HUES6 (cell line): ENCODE data around the gene SGMS2.

ENCODE experiments used
- H3K27ac ChIP-seq: 2 replicates; pipeline ENCODE4 v1.7.0; 2013; ENCODE audit warnings: low read depth, mild to moderate bottlenecking, low read length, inconsistent platforms
- H3K27me3 ChIP-seq: 2 replicates; pipeline ENCODE4 v1.6.1; 2013; ENCODE audit warnings: low read length; ENCODE audit not compliant: control insufficient read depth, insufficient read depth
- H3K36me3 ChIP-seq: 2 replicates; pipeline ENCODE4 v1.6.1; 2013; ENCODE audit warnings: low read length; ENCODE audit not compliant: control insufficient read depth, insufficient read depth
- H3K4me1 ChIP-seq: 2 replicates; pipeline ENCODE4 v1.6.1; 2013; ENCODE audit warnings: low read length; ENCODE audit not compliant: control insufficient read depth, insufficient read depth
- H3K4me3 ChIP-seq: 2 replicates; pipeline ENCODE4 v1.5.1; 2013; ENCODE audit warnings: low read depth, low read length
- H3K9ac ChIP-seq: one replicate; pipeline ENCODE4 v1.6.1; 2013; ENCODE audit warnings: mild to moderate bottlenecking, low read length
- H3K9me3 ChIP-seq: 2 replicates; pipeline ENCODE4 v1.6.1; 2013; ENCODE audit warnings: low read depth, low read length; ENCODE audit not compliant: control insufficient read depth, insufficient read depth

SGMS2 gene

DNA sequence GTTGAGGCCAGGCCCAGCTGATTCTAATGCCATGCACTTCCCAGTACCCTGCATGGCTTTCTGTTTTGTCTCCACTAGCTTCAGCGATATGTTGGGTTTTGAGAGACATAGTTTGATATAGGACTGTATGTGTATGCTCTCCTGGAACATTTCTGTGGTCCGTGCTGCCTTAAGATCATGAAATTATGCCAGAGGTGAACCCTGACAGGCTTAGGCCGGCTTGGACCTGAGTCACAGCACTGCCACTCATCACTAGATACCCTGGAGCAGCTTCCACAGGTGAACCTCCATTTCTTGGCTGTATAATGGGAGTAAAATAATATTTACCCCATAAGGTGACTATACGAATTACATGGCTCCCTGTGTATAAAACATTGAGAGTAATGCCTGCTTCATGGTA is 6.4 kb downstream of the SGMS2 start:
- H3K27ac ChIP-seq = no peak overlapping the region
- H3K4me3 ChIP-seq = no peak overlapping the region
- peaks cover 6% of the 10 kb centered on the region; the same call in 1 of the 2 replicates for H3K4me1 ChIP-seq
- no peaks in the 10 kb centered on the region for H3K36me3 ChIP-seq
- H3K9me3 ChIP-seq = no peaks in the 10 kb centered on the region
- H3K9ac ChIP-seq = no peak overlapping the region
- H3K27me3 ChIP-seq = peaks cover 33% of the 10 kb centered on the region

DNA sequence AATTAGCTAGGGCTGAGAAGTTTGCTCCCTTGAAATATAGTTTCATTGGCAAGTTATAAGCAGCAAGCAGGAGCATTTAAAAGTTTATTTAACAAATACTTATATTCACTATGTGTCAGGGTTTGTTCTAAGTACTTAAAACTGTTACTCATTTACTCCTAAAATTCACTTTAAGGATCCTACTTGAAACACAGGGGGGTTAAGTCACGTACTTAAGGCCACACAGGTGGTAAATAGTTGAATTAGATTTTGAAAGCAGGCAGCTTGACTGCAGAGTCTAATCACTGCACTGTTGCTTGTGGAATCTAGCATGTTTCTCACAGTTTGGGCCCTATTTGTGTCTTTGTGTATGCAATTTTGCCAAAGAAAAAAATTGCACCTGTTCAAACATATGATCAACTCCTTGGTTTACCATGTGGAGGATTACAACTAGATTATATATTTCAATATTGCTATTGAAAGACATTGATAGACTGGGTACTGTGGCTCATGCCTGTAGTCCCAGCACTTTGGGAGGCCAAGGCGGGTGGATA is 7.6 kb downstream of the SGMS2 start:
- Histone ChIP-seq H3K4me1 (peaks cover 6% of the 10 kb centered on the region; the same call in 1 of the 2 replicates), H3K27ac (no peak overlapping the region), H3K36me3 (no peaks in the 10 kb centered on the region), H3K27me3 (peaks cover 21% of the 10 kb centered on the region), H3K4me3 (no peak overlapping the region), H3K9me3 (no peaks in the 10 kb centered on the region), H3K9ac (no peak overlapping the region)

DNA sequence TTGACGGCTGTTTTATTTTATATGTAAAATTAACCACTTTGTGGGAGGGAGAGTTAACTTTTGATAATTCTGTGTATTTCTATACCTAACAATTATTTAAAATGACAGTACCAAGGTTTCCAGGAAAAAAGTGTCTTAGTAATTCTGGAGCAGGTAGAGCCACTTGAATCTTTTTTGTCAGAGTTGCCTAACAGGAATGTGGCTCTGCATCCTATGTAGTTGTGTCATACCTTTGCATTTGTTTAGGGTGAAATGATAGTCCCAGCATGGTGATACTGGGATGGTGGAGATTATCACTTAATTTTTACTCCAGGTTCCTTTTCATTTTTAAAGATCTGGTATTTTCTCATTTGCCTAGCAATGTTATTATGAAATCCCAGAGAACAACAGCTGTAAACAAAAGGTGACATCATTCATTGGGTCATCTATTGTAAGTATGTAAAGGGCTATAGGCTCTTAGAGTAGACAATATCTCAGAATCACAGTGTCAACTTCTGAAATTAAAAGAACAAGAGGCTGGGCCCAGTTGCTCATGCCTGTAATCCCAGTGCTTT is 9.6 kb downstream of the SGMS2 start:
- Histone ChIP-seq H3K4me3 (no peak overlapping the region), H3K27ac (no peak overlapping the region), H3K9me3 (no peaks in the 10 kb centered on the region), H3K36me3 (no peaks in the 10 kb centered on the region), H3K27me3 (peaks cover 4% of the 10 kb centered on the region; the same call in 1 of the 2 replicates), H3K4me1 (peaks cover 6% of the 10 kb centered on the region; the same call in 1 of the 2 replicates), H3K9ac (no peak overlapping the region)

DNA sequence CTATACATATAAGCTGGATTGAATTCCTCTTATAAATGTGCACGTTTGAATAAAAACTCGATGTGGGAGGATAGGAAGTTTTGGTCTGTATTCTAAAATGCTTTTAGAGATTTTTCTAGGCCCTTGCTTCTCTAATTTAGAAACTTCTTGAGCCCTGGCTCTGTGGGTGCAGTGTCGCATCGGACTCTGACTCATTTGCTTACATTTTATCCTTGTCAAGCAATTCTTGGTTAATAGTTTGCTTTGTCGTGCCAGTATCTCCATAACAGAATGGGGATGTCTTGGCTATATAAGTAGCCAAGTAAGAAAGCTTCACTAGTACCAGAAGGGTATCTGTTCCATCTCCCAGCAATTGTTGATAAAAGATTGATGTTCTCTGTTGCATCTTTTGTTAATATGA is 10.7 kb downstream of the SGMS2 start:
- Histone ChIP-seq H3K36me3 (no peaks in the 10 kb centered on the region), H3K4me3 (no peak overlapping the region), H3K9ac (no peak overlapping the region), H3K4me1 (peaks cover 6% of the 10 kb centered on the region; the same call in 1 of the 2 replicates), H3K27ac (no peak overlapping the region), H3K27me3 (peaks cover 4% of the 10 kb centered on the region; the same call in 1 of the 2 replicates), H3K9me3 (no peaks in the 10 kb centered on the region)

DNA sequence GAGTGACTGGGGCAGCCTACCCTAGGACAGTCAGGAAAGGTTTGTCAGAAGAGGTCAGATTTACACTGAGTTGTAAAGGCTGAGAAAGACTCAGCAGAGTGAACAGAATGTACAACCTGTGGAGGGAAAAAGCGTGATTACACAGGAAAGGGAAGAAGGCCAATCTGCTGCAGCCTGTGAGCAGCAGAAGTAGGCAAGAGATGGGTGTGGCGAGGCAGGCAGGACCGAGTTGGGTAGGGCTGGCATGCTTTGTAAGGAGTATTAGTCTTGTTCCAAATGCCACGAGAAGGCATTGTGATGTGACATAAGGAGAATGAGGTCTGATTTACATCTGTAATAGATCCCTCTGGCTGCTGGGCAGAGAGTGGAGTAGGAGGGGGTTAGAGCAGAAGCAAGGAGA is 12.6 kb downstream of the SGMS2 start:
- H3K36me3 ChIP-seq = no peaks in the 10 kb centered on the region
- no peaks in the 10 kb centered on the region for H3K27me3 ChIP-seq
- H3K9me3 ChIP-seq = no peaks in the 10 kb centered on the region
- H3K9ac ChIP-seq = no peak overlapping the region
- no peak overlapping the region for H3K27ac ChIP-seq
- peaks cover 6% of the 10 kb centered on the region; the same call in 1 of the 2 replicates for H3K4me1 ChIP-seq
- H3K4me3 ChIP-seq = no peak overlapping the region

DNA sequence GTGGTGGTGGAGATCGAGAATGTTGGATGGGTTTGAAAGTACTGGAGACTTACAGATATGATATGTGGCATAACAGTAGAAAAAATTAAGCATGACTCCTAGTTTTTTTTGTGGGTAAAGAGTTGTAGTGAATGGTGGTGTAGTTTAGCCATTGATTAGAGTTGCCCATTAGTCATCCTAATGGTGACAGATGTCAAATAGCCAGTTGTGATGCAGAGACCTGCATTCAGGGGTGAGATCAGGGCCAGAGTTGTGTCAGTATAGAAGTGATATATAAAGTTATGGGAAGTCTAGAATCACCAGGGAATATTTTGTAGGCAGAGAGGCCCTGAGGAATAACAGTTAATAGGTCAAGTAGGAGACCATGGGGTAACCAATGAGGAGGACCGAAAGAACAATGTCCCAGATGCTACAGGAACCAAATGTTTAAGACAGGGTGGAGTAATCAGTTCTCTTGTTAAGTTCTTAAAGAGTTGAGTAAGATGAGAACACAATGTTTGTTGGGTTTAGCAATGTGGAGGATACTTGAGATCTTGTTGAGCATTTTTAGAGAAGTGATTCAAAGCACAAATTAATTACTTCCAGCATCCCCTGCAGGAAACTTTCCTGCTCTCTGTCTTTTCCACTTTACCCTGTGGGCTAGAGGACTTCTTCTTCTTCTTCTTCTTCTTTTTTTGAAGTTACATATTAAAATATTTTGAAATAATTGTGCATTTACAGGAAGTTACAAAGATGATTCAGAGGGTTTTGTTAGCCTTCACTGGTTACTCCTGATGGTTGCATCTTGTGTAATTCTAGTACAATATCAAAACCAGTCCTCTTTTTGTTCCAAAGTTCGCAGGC is 13.3 kb downstream of the SGMS2 start:
- H3K27ac ChIP-seq = no peak overlapping the region
- no peaks in the 10 kb centered on the region for H3K9me3 ChIP-seq
- H3K9ac ChIP-seq = no peak overlapping the region
- no peaks in the 10 kb centered on the region for H3K27me3 ChIP-seq
- H3K4me1 ChIP-seq = peaks cover 2% of the 10 kb centered on the region; the same call in 1 of the 2 replicates
- H3K36me3 ChIP-seq = no peaks in the 10 kb centered on the region
- H3K4me3 ChIP-seq = no peak overlapping the region

DNA sequence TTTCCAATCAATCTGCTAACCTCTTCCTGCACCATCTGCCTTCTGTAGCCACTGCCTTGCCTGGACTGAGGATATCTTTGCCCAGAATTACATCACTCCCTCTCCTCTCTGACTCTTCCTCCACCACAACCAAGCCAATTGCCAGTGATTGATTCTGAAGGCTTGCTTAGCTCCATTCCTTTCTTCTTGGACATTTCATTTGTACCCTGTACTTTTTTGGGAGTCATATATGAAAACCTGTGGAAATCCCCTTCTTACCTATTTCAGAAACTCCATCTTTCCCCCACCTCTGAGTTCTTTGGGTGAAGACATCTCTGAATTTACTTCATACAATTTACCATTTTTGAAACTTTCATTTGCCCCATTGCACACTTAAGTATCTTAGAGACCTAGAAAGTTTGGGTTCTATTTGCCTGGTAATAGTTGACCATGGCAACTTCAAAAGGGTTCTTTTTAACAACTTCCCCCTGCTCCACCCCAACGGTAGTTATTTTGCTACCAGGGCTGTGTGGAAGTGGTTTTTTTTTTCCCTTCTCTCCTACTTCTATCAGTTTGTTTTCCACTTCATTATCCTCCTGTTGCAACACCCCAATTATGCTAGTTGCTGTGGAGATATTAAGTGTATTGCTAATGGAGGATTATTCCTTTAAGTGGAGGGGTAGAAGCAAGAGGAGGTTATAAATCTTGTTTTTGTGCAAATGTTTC is 14.3 kb downstream of the SGMS2 start:
- H3K9ac ChIP-seq = no peak overlapping the region
- no peaks in the 10 kb centered on the region for H3K9me3 ChIP-seq
- H3K4me3 ChIP-seq = no peak overlapping the region
- no peak overlapping the region for H3K27ac ChIP-seq
- H3K4me1 ChIP-seq = no peaks in the 10 kb centered on the region; the same call in 1 of the 2 replicates
- H3K36me3 ChIP-seq = no peaks in the 10 kb centered on the region
- H3K27me3 ChIP-seq = no peaks in the 10 kb centered on the region

DNA sequence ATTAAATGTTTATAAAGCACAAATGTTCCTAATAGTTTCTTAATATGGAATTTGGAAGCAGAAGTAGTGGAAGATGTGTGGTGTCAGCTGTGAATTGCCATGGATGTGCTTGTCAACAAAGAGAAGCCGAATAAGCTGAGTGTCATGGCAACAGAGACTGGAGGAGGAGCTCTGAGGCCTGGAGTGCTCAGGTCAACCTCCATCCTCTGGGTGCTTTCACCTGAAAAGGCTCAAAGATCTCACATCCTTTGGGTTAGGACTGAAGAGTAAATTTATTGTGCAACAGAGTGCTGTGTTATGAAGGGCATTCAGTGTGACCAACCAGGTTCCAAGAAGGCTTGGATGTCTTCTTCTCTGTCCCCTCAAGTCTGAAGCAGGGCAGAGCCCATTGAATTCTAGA is 18.7 kb downstream of the SGMS2 start:
- Histone ChIP-seq H3K36me3 (no peaks in the 10 kb centered on the region), H3K27me3 (no peaks in the 10 kb centered on the region), H3K4me3 (no peak overlapping the region), H3K9me3 (peaks cover 8% of the 10 kb centered on the region), H3K4me1 (no peaks in the 10 kb centered on the region), H3K9ac (no peak overlapping the region), H3K27ac (no peak overlapping the region)

DNA sequence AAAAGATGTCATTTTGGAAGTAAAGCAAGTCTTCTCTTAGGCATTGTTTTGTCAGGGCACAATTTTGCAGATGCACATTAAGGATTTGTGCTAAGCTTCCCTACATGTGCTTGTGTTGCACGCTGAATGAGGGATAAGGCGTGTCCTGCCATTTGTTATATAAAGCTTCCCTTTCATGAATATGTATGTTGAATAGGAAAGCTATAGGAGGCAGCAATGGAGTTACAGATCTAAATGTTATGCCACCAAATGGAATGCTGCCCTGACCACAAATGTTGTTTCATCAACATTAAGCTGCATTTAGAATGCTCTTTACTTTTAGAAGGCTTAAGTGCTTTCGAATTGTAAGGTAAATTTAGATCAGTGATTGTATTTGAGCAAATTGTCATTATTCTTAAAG is 20.9 kb downstream of the SGMS2 start:
- H3K4me1 ChIP-seq = no peaks in the 10 kb centered on the region; the same call in 1 of the 2 replicates
- no peak overlapping the region for H3K27ac ChIP-seq

DNA sequence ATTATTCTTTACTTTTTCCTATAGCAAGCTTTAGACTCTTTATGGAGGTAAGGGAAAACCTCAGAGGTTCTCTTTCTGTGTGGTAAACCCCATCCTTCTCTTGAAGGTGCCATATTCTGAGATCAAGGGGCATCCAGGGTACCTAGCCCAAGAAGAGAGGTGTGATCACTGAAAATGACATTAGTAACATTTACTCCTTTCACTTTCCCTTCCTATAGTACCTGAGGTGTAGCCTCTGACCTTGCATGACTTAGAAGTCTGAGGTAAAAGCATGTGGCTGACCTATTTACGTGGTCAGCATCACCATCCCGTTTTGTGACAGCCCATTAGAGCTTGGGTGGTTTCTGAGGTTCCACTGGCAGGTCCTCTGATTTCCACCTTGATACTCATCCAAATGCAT is 25.7 kb downstream of the SGMS2 start:
- H3K9ac ChIP-seq = no peak overlapping the region
- H3K36me3 ChIP-seq = no peaks in the 10 kb centered on the region
- H3K27me3 ChIP-seq = no peaks in the 10 kb centered on the region
- H3K4me1 ChIP-seq = peaks cover 4% of the 10 kb centered on the region; the same call in 1 of the 2 replicates
- no peak overlapping the region for H3K4me3 ChIP-seq
- peaks cover 8% of the 10 kb centered on the region for H3K9me3 ChIP-seq
- H3K27ac ChIP-seq = no peak overlapping the region

More for the DNA sequence above, 20.9 kb downstream of the SGMS2 start:
- Histone ChIP-seq H3K9me3 (peaks cover 8% of the 10 kb centered on the region), H3K9ac (no peak overlapping the region), H3K36me3 (no peaks in the 10 kb centered on the region), H3K27me3 (no peaks in the 10 kb centered on the region), H3K4me3 (no peak overlapping the region)
